ENCODE measurements around the gene ADCY9.

- no peak for TF ChIP-seq REST (IDR thresholded peaks at IDR 0.05; ENCODE audit: insufficient replicate concordance, low read depth)
- no peak for TF ChIP-seq CTCF (IDR thresholded peaks at IDR 0.05; ENCODE audit: insufficient read depth, low read length)
- no peak for TF ChIP-seq POLR2AphosphoS5 (IDR thresholded peaks at IDR 0.05; ENCODE audit: low read depth)
Observed at GRCh38 chr16:4018391-4018790, 97.9 kb downstream of the ADCY9 start.
